Measurements from ENCODE around the gene DYSF.
"Not testable (repeated sequence)": the region's sequence is repeated elsewhere in the genome, so short reads cannot be mapped to it uniquely, and the experiment has no call there.

Gene DYSF

DNA sequence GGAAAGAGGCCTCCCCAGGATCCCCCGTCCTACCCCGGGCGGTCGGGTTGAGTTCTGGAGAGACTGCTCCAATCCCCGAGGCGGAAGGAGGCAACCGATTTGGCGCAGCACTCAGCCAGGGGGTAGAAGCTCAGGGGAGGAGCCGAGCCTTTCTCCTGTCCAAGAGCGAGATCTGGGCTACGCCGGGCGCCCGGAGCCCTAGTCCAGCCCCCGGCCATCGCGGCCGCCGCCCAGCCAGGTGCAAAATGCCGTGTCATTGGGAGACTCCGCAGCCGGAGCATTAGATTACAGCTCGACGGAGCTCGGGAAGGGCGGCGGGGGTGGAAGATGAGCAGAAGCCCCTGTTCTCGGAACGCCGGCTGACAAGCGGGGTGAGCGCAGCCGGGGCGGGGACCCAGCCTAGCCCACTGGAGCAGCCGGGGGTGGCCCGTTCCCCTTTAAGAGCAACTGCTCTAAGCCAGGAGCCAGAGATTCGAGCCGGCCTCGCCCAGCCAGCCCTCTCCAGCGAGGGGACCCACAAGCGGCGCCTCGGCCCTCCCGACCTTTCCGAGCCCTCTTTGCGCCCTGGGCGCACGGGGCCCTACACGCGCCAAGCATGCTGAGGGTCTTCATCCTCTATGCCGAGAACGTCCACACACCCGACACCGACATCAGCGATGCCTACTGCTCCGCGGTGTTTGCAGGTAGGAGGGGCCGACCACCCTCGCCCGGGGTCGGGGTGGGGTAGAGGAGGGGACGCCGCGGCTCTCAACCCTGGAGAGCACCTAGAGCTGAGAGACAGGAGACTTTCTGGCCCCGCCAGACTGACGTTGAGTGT lies at the start of gene DYSF:
Gene DYSF, plus strand, starts transcription at position 158 of the 817 bp plus-strand sequence.
- Mint-ChIP-seq H3K4me1 (peaks cover 6% of the 10 kb centered on the region), H3K27me3 (peaks cover 24% of the 10 kb centered on the region), H3K4me3 (peak within 1 kb of the TSS; percentile 53), H3K27ac (no peak within 1 kb of the TSS), H3K9me3 (no peaks in the 10 kb centered on the region), H3K36me3 (no peaks in the 10 kb centered on the region)
- ATAC-seq (ENCODE audit: low read depth) = no peak
- DNase-seq (ENCODE audit: low spot score in 2 of 2) = no peak

DNA sequence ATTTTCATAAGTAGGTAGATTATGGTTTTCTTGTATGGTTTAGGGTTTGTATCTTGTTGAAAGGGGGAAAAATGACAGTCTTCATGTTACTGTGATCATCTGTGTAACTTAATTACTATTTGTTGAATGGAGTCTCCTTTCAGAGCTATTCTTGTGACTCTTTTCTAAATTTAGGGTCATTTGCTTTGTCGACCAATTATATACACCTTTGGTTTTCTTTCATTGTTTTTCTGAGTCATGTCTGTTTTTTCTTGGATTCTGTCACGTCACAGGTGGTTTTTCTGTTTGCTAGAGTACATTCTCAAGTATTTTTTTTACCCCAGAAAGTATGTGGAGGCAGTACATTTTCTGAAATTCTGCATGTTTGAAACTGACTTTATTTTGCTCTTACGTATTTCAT lies 43.8 kb upstream of the DYSF start:
- ATAC-seq (ENCODE audit: low read depth) (no peak), DNase-seq (ENCODE audit: low spot score in 2 of 2) (no peak)
- Mint-ChIP-seq H3K4me3 (no peak overlapping the region), H3K27ac (no peak overlapping the region), H3K27me3 (no peaks in the 10 kb centered on the region), H3K36me3 (peaks cover 28% of the 10 kb centered on the region), H3K4me1 (no peaks in the 10 kb centered on the region), H3K9me3 (no peaks in the 10 kb centered on the region)

DNA sequence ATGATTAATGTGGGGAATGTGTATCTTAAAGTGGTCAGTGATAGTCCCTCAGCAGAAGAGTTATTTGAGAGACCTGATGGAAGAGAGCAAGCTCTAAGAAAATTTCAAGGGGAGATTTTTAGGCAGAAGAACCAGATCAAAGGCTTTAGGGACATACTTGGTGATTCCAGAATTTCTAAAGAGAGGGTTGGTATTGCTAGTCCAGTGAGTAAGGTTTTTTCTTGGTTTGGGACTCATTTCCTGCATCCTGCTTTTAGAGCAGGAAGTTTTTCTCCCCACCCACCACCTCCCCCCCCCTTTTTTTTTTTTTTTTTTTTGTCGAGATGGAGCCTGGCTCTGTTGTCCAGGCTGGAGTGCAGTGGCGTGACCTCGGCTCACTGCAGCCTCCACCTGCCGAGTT lies 42.7 kb upstream of the DYSF start:
- Mint-ChIP-seq H3K9me3 (no peaks in the 10 kb centered on the region), H3K27ac (no peak overlapping the region), H3K4me3 (no peak overlapping the region)

DNA sequence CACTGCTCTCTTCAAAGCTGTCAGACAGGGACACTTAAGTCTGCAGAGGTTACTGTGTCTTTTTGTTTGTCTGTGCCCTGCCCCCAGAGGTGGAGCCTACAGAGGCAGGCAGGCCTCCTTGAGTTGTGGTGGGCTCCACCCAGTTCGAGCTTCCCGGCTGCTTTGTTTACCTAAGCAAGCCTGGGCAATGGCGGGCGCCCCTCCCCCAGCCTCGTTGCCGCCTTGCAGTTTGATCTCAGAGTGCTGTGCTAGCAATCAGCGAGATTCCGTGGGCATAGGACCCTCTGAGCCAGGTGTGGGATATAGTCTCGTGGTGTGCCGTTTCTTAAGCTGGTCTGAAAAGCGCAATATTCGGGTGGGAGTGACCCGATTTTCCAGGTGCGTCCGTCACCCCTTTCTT lies 36.5 kb upstream of the DYSF start:
- peak in 1 of 2 donors; percentile 42 for DNase-seq (ENCODE audit: low spot score in 2 of 2)
- Mint-ChIP-seq H3K27ac (peak overlapping the region; percentile 93), H3K4me3 (peak overlapping the region; percentile 90)
- H3K36me3 Mint-ChIP-seq; ATAC-seq (ENCODE audit: low read depth); H3K9me3 Mint-ChIP-seq; H3K27me3 Mint-ChIP-seq; H3K4me1 Mint-ChIP-seq: not testable (repeated sequence)

More for the DNA sequence above, 42.7 kb upstream of the DYSF start:
- peaks cover 24% of the 10 kb centered on the region for H3K36me3 Mint-ChIP-seq
- no peaks in the 10 kb centered on the region for H3K27me3 Mint-ChIP-seq
- no peak for ATAC-seq (ENCODE audit: low read depth)
- no peak for DNase-seq (ENCODE audit: low spot score in 2 of 2)
- H3K4me1 Mint-ChIP-seq = no peaks in the 10 kb centered on the region

DNA sequence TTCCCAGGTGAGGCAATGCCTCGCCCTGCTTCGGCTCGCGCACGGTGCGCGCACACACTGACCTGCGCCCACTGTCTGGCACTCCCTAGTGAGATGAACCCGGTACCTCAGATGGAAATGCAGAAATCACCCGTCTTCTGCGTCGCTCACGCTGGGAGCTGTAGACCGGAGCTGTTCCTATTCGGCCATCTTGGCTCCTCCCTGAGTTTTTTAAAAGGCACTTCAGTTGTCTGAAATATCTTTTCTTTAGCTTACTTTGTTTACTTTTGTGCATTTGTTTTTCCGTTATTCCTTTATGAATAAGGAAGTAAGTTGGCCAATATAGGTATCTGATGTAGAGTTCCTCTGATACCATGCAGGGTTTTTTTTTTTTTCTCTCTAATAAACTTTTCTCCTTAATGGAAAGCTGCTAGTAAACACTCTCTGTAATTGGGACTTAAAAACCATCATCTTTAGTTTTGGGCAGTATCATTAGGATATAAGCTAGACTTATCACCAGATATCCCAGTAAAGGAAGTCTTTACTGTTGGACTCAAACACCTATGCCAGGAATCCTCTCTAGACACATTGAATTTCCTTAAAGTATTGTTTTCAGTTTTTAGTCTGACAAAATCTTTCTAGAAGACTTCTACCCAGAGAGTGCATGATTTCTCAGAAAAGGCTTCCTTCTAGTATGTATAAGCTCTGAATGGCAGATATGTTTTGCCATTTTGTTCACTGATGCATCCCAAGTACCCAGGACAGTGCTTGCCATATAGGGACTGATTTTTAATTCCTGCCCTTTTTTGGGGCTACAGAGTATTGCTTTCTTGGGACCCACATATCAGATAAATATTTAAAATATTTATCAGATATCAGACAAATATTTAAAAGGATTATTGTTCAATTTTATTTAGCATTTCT lies 35.8 kb upstream of the DYSF start:
- Mint-ChIP-seq H3K9me3 (no peaks in the 10 kb centered on the region), H3K4me3 (peak overlapping the region; percentile 90), H3K4me1 (peaks cover 2% of the 10 kb centered on the region), H3K27ac (peak overlapping the region; percentile 93), H3K27me3 (no peaks in the 10 kb centered on the region), H3K36me3 (peaks cover 2% of the 10 kb centered on the region)
- DNase-seq (ENCODE audit: low spot score in 2 of 2) = no peak
- peak; percentile 32 for ATAC-seq (ENCODE audit: low read depth)

DNA sequence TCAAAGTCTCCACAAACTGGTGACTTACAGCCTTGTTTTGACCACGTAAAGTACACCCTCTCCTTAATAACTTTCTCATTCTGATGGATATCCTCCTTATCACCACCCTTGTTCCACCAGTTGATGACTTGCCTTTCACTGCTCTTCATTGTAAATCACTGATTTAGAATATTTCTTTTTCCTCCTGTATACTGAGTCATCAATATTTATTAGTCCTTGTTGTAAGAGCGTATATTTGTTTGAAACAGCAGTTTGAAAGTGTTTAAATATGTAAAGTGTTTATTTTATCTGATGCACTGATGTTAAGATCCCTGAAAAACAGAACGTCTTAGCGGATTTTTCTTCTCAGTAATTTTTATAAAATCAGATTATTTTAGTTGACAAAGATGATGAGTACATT lies 34.2 kb upstream of the DYSF start:
- no peaks in the 10 kb centered on the region for H3K9me3 Mint-ChIP-seq
- no peaks in the 10 kb centered on the region for H3K27me3 Mint-ChIP-seq
- no peak overlapping the region for H3K4me3 Mint-ChIP-seq
- peaks cover 12% of the 10 kb centered on the region for H3K36me3 Mint-ChIP-seq
- DNase-seq (ENCODE audit: low spot score in 2 of 2) (no peak), ATAC-seq (ENCODE audit: low read depth) (no peak)
- peak overlapping the region; percentile 29 for H3K27ac Mint-ChIP-seq
- H3K4me1 Mint-ChIP-seq = peaks cover 2% of the 10 kb centered on the region

DNA sequence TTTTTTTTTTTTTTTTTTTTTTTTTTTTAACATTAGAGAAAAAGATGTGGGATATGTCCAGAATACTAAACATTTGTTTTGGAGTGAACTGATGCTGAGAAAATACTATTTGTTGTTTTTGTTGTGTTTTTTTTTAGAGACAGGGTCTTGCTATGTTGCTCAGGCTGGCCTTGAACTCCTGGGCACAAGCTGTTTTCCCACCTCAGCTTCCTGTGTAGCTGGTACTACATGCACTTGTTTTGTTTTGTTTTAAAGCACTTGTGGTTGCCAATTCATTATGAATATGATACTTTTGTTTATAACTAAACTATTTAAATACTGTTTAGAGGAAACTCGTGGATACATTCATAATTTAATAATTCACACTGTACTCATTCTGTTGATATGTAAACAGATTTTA lies 33.4 kb upstream of the DYSF start:
- no peak for ATAC-seq (ENCODE audit: low read depth)
- no peaks in the 10 kb centered on the region for H3K9me3 Mint-ChIP-seq
- H3K4me1 Mint-ChIP-seq = peaks cover 2% of the 10 kb centered on the region
- no peak overlapping the region for H3K4me3 Mint-ChIP-seq
- no peak for DNase-seq (ENCODE audit: low spot score in 2 of 2)
- H3K36me3 Mint-ChIP-seq = peaks cover 15% of the 10 kb centered on the region
- no peak overlapping the region for H3K27ac Mint-ChIP-seq
- H3K27me3 Mint-ChIP-seq = no peaks in the 10 kb centered on the region

DNA sequence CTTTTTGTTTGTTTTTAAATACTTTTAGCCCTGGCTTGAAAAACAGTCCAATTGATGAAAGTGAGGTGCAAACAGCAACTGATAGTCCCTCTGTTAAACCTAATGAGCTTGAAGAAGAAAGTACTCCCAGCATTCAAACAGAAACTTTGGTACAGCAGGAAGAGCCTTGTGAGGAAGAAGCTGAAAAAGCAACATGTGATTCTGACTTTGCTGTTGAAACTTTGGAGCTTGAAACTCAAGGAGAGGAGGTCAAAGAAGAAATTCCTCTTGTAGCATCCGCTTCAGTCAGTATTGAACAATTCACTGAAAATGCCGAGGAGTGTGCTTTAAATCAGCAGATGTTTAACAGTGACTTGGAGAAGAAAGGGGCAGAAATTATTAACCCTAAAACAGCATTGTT lies 30.6 kb upstream of the DYSF start:
- H3K27ac Mint-ChIP-seq = no peak overlapping the region

DNA sequence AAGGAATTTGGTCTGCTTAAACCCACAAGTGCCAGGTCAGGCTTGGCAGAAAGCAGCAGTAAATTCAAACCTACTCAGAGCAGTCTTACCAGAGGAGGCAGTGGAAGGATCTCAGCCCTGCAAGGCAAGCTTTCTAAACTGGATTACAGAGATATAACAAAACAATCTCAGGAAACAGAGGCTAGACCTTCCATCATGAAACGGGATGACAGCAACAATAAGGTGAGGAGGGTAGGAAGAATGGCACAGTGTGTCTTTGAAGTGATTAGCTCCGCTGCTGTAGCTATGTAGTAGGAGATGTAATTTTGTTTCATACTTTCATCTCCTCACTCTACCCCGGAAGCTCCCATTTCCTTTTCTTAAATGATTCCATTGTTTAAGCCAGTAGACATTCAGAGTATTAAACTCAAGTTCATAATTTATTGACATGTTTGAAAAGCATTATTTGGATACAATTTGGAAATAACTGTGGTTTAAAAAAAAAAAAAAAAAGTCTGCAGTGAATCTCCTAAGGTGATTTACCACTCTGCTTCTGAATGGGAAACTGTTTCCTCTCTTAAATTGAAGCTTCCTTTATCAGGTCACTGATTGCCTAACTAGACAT lies 29.4 kb upstream of the DYSF start:
- Mint-ChIP-seq H3K4me1 (peaks cover 2% of the 10 kb centered on the region), H3K27me3 (no peaks in the 10 kb centered on the region), H3K27ac (no peak overlapping the region), H3K4me3 (no peak overlapping the region), H3K9me3 (no peaks in the 10 kb centered on the region), H3K36me3 (peaks cover 30% of the 10 kb centered on the region)
- no peak for DNase-seq (ENCODE audit: low spot score in 2 of 2)
- no peak for ATAC-seq (ENCODE audit: low read depth)

More for the DNA sequence above, 30.6 kb upstream of the DYSF start:
- peaks cover 2% of the 10 kb centered on the region for H3K4me1 Mint-ChIP-seq
- no peak for ATAC-seq (ENCODE audit: low read depth)
- DNase-seq (ENCODE audit: low spot score in 2 of 2) = no peak
- no peak overlapping the region for H3K4me3 Mint-ChIP-seq
- peaks cover 26% of the 10 kb centered on the region for H3K36me3 Mint-ChIP-seq
- H3K27me3 Mint-ChIP-seq = no peaks in the 10 kb centered on the region
- no peaks in the 10 kb centered on the region for H3K9me3 Mint-ChIP-seq

DNA sequence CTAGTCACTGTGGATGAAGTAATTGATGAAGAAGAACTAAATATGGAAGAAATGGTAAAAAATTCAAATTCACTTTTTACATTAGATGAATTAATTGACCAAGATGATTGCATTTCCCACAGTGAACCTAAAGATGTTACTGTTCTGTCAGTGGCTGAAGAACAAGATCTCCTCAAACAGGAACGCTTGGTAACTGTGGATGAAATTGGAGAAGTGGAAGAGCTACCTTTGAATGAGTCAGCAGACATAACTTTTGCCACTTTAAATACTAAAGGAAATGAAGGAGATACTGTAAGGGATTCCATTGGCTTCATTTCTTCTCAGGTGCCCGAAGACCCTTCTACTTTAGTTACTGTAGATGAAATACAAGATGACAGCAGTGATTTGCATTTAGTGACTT lies 26.6 kb upstream of the DYSF start:
- DNase-seq (ENCODE audit: low spot score in 2 of 2) = no peak
- Mint-ChIP-seq H3K4me3 (no peak overlapping the region), H3K36me3 (peaks cover 42% of the 10 kb centered on the region), H3K27me3 (no peaks in the 10 kb centered on the region), H3K4me1 (no peaks in the 10 kb centered on the region), H3K9me3 (no peaks in the 10 kb centered on the region), H3K27ac (peak overlapping the region; percentile 72)
- ATAC-seq (ENCODE audit: low read depth) = no peak

DNA sequence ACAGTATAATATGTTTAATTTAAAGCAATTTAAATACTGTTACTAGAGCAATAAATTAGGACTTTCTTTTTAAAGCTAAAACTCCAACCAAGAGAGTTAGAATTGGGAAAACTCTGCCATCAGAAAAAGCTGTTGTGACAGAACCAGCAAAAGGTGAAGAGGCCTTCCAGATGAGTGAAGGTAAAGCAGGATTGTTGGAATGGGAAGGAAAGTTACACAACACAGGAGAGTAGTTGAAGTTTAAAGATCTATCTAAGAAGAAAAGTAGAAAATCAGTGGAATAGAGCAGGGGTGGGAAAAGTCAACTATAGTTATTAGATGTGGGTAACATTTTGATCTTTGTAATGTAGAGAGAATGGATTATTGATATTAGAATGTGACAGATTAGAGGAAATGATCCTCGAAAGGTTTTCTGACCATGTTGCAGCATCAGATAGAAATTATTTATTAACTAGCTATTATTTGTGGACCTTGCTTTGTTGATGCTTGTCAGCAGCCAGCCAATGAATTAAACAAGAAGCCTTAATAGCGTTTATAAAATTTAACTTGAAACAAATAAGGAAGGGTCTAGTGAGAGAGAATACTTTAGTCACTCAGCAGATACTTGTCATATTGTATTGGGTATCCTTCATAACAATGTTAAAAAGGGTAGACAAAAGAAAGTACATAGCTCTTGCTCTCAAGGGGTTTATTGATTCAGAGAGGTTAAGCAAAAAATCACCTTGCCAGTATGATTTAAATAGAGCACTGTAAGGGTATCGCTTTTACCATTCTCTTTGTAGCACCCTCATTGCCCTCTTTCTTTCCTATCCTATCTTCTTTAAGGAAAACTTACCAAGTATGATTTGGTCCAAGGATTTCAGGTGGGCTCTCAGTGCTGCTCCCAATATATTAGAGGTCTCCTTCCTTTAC lies 24.6 kb upstream of the DYSF start:
- Mint-ChIP-seq H3K9me3 (no peaks in the 10 kb centered on the region), H3K27me3 (no peaks in the 10 kb centered on the region), H3K4me1 (no peaks in the 10 kb centered on the region), H3K4me3 (no peak overlapping the region), H3K36me3 (peaks cover 42% of the 10 kb centered on the region), H3K27ac (no peak overlapping the region)
- DNase-seq (ENCODE audit: low spot score in 2 of 2) (no peak), ATAC-seq (ENCODE audit: low read depth) (no peak)

DNA sequence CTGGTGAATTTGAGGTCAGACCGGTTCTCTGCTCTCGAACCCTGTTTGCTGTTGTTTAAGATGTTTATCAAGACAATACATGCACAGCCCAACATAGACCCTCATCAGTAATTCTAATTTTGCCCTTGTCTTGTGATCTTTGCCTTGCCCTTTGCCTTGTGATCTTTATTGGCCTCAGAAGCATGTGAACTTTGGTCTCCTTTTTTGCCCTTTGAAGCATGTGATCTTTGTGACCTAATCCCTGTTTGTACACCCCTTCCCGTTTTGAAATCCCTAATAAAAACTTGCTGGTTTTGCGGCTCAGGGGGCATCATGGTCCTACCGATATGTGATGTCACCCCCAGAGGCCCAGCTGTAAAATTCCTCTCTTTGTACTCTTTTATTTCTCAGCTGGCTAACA lies 8.2 kb upstream of the DYSF start:
- not testable (repeated sequence) for H3K4me1 Mint-ChIP-seq; DNase-seq (ENCODE audit: low spot score in 2 of 2); ATAC-seq (ENCODE audit: low read depth); H3K9me3 Mint-ChIP-seq; H3K36me3 Mint-ChIP-seq; H3K4me3 Mint-ChIP-seq; H3K27me3 Mint-ChIP-seq; H3K27ac Mint-ChIP-seq

DNA sequence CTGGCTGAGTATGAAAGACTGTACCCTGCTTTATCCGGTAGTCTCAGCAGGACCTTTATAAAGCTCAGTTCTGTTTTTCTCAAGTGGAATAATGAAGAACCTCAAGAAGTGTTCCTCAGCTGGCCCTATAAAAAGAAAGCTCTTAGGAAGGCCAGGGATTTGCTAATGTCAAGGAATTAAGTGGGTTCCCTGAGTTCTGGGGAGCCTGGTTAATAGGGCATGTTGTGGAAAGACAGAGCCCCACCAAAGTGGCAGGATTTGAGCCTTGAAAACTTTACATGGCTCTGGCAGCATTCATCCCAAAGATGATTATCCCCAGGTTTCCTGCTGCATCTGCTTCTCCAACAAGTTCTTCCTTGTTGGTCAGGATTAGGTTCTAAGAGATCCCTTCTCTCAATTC lies 6.9 kb upstream of the DYSF start:
- no peaks in the 10 kb centered on the region for H3K4me1 Mint-ChIP-seq
- no peak overlapping the region for H3K4me3 Mint-ChIP-seq

More for the DNA sequence above, 6.9 kb upstream of the DYSF start:
- ATAC-seq (ENCODE audit: low read depth) (no peak), DNase-seq (ENCODE audit: low spot score in 2 of 2) (no peak)
- H3K27ac Mint-ChIP-seq = no peak overlapping the region
- peaks cover 2% of the 10 kb centered on the region for H3K27me3 Mint-ChIP-seq
- peaks cover 2% of the 10 kb centered on the region for H3K36me3 Mint-ChIP-seq
- H3K9me3 Mint-ChIP-seq = no peaks in the 10 kb centered on the region

Data from memory B cell (primary cell).